NCI-H345 treated with DMSO at 0.1 percent for 48 hours (cell line): ENCODE measurements around the gene SUSD5.

ENCODE experiments used
- DNase-seq: peaks from one replicate; lab custom pipeline; 2025; ENCODE audit not compliant: unreplicated experiment; lab: John Stamatoyannopoulos, UW

SUSD5 gene

DNA sequence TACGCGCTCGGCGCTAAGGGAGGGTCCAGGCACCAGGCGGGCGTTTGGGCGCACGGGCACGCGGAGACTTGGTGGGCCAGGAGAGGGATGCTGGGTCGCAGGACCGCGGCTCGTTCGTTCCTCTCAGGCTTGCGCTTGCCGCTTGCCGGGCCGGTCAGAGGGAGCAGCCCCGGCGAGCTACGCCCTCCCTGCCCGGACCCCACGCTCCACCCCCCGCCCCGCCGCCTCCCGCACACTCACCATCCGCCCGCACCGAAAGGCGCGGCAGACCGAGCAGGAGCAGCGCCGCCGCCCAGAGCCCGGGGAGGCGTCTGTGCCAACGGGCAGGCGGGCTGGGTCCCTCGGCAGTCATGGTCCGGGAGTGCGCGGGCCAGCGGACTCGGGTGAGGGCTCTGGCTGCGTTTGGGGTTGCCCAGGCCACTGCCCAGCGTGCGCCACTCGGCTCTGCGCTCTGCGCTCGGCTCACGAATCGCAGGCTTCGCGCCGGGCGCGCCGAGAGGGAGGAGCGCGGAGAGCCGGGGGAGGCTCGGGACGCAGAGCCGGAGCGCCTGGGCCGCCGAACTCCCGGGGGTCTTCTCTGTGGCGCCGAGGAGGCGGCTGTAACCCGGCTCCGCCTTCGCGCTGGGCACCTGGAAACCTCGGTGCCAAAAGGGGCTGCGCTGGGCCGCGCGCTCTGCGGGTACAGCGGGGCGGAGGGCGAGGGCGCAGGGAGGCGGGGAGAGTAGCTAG, at the start of gene SUSD5:
Gene SUSD5, minus strand, starts transcription at position 365 of the 729 bp plus-strand sequence. Its CDS starts 13 bp downstream, at position 352.
- DNase-seq: no peak

DNA sequence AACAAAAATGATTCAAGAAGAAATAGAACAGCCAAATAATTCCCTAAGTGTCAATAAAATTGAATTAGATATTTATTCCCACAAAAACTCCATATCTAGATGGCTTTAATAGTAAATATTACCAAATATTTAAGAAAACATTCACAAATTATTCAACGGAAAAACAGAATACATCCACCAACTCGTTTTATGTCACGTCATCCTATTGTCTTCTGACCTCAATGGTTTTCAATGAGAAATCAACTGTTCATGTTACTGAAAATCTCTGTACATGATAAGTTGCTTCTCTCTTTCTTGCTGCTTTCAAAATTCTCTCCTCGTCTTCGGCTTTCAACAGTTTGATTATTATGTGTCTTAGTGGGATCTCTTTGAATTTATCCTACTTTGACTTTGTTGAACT, 41.5 kb upstream of the SUSD5 start:
- DNase-seq: no peak

- no peak for DNase-seq
Measured at GRCh38 chr3:33256249-33256648, 37.6 kb upstream of the SUSD5 start.

DNA sequence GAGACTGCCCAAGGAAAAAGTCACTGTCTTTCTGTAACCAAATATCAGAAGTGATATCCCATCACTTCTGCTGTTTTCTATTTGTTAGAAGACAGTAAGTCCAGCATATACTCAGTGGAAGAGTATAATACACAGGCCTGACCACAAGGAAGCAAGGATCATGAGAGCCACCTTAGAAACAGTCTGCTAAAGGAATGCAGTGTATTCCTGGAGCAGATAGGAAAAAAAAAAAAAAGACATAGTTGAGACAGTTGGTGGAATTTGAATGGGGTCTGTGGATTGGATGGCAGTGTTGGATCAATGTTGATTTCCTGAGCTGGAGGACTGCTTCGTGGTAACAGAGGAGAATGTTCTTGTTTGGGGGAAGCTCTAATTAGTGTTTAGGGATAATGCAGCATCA, 32.1 kb upstream of the SUSD5 start:
- DNase-seq: no peak

DNA sequence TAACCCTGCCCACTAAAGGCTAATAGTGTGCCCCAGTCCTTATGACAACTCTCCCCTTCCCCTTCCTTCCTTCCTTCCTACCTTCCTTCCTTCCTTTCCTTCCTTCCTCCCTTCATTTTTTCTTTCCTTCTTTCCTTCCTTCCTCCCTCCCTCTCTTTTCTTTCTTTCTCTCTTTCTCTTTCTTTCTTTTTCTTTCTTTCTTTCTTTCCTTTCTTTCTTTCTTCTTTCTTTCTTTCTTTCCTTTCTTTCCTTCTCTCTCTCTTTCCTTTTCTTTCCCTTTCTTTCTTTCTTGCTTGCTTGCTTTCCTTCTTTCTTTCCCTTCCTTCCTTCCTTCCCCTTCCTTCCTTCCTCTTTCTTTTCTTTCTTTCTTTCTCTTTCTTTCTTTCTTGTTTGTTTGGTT, 28.2 kb upstream of the SUSD5 start:
- no peak for DNase-seq

GRCh38 chr3:33240261-33240660, 21.7 kb upstream of the SUSD5 start:
- DNase-seq: no peak

DNA sequence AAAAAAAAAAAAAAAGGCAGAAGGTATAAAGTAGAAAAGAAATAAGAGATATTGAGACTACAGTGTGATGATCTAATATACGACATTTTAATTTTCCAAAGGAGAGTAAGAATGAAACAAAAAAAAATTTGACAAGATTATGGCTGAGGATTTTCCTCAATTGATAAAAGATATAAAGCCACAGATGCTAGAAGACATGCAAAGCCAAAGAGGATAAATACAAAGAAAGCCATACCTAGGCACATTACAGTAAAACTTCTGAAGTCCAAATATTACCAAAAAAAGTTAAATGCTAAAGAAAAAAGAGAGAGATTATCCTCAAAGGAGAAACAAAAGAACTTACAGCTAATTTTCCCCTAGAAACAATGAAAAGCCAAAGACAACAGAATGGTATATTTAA, 20.3 kb upstream of the SUSD5 start:
- DNase-seq: no peak

- no peak for DNase-seq
Measured at GRCh38 chr3:33237439-33237838, 18.8 kb upstream of the SUSD5 start.

DNA sequence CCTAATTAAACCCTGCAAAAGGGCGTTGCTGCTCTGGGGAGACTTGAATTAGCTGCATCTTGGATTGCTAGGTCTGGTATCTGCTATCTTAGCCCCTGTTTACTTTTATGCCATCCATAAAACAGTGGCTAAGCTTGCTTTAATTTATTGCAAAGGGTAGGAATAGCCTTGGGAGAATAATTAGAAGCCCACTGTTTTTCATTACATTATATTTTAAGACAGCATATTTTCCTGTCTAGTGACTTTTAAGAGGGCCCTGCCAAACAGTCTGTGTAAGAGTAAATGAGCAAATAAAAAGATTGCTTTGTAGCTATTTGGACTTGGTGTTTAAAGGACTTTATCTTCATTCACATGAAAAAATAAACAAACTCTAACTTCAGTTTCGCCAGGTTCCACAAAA, 17.4 kb upstream of the SUSD5 start:
- no peak for DNase-seq

DNA sequence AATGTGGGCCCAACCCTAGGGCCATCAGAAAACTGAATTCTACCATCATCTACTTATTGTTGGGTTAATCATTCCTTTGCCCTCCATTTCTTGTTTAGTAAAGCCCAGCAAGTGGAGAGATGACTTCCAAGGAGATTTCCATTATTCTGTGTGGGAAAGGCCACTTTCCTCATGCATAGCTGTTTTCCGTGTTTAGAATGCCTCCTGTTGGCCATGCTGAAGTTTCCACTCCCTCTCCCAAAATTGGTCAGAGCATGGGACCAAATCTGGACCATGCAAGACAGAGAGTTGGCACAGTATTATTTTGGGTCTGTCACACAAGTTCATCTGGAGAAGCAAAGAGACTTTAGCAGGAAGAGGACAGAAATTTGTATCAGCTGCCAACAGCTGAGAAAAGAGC, 15.3 kb upstream of the SUSD5 start:
- DNase-seq: no peak

DNA sequence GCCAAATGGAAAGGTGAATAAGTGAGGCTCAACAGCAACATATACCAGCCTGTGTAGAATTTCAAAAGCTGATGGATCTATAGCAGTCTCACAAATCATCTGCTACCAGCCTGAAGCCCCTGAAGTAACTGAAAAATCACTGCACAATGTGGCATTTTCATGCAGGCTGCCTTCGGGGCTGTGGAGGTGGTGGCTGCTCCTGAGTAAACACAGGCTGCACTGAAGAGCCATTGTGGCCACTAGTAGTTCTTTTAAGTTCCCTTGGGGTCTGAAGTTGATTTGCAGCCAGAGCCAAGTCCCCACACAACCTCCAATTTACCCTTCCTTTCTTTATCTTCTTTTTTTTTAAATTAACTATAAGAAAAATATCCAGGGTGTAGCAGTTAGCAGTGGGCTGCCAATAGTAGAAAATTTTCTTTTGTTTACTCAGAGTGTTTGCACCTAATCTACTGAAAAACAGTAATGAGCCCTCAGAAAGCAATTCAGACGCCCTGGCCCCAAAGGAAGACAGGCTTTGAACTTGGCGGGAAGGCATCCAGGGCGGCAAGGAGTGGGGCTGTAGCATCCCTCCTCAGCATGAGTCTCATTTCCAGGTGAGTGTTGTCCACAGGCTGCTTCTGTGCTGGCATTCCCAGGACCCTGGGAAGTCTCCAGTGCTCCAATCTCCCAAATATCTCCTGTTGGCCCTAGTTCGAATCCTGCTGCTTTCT, 13.3 kb upstream of the SUSD5 start:
- no peak for DNase-seq

- DNase-seq: no peak
Measured at GRCh38 chr3:33229947-33230346, 11.3 kb upstream of the SUSD5 start.

DNA sequence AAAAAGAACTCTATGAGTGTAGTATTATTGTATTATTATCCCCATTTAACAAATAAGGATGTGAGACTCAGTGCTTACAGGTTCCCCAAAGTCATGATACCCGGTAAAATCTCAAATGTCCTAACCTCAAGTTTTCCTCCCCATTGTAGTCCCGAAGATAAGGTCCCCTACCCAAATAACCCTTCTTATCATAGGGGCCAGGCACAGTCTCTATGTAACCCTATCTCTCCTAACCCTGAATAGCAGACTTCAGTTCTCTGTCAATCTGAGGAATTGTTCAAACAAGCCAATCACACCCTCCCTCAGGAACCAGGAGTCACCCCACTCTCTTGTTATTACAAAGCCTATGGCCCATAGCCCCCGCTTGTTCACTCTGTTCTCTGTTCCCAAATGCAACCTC, 10.5 kb upstream of the SUSD5 start:
- DNase-seq: no peak

DNA sequence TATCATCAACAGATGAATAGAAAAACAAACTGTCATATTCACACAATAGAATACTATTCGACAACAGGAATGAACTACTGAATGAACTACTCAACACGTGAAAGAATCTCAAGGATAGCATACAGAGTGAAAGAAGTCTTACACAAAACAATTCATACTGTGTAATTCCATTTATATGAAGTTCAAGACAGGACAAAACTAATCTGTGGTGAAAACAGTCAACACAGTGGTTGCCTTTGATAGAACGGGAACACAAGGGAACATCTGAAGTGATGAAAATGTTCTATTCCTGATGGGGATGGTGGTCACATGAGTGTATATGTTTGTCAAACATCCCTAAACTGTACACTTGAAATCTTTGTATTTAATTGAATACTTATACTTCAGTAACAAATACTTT, 2.6 kb upstream of the SUSD5 start:
- DNase-seq: no peak

DNA sequence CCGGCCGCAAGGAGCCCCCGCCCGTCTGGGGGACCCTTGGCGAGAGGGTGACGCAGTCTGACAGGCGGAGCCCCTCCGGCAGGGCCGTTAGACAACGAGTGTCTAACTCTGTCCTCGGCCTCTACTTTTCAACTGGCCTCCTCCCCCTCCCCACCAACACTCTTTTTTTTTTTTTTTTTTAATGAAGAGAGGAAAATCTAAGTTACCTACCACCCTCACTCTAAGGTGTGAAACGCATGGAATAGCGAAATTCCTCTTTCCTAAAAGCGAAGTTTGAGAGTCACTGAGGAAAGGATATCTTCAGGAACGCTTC, 521 bp upstream of the SUSD5 start:
- no peak for DNase-seq

GRCh38 chr3:33217866-33218445, 654 bp downstream of the SUSD5 start:
- no peak for DNase-seq

- no peak for DNase-seq
Measured at GRCh38 chr3:33215739-33216138, 2.9 kb downstream of the SUSD5 start.

DNA sequence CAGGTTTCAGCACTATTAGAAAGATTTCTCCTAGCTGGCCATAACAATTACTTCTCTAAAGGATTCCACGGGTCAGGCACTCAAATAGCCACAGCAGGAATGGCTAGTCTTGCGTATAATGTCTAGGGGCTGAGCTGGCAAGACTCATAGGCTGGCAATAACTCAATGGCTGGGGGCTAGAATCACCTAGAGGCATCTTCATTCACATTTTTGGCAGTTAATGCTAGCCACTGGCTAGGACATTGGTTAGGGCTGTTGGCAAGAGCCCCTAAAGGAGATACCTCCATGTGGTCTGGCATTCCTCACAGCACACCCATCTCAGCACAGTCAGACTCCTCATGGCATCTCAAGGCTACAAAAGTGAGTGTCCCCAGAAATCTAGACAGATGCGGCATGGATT, 6.2 kb downstream of the SUSD5 start:
- no peak for DNase-seq

DNA sequence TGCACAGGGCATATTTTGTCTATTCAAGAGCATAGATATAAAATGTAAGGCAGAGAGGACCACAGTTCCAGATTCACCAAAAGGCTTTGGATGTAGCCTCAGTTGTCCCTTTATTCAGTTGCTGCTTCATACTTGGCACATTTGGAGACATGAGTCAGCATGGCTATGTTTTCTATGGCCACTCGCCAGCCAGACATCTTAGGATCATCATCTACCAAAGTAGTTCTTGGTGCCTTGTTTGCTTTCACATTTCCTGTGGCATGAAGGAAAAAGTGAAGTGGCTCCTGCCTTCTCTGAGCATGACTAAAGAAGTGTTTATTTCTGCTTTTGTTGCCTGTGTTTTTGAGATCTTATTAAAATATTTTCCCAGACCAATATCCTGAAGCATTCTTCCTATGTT, 7.2 kb downstream of the SUSD5 start:
- no peak for DNase-seq

DNA sequence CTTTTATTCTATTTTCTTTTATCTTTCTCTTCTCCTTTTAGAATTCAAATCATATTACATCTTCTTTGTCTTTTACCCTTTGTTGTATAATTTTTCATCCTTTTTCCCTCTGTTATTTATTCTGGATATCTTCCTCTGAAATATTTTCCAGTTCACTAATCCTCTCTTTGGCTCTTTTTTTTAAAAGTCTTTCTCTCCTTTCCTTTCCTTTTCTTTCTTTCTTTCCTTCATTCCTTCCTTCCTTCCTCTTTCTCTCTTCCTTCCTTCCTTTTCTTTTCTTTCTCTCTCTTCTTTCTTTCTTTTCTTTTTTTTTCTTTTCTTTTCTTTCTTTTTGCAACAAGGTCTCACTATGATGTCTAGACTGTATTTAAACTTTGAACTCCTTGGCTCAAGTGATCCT, 9.3 kb downstream of the SUSD5 start:
- DNase-seq: no peak

GRCh38 chr3:33202711-33203457, 15.7 kb downstream of the SUSD5 start:
- no peak for DNase-seq

DNA sequence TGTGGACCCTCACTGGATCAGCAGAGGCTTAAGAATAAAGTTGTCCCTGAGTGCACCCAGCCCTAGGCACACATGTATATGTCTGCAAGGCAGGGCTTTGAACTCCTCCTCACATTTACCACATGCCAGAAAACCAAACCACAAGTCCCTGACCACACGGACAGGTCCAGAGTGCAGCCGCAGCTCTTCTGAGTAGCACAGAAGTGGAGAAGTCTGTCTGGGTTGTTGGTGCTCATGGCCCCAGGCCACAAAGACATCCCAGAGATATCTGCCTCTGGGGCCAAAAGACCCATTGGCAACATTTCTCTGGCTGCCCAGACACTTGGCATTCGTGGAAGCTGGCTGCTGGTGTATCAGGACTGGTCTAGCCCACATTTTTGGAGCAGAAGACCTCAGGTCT, 17.4 kb downstream of the SUSD5 start:
- DNase-seq: no peak
